Right ventricle myocardium inferior (tissue), 1 donor: ENCODE measurements around the gene EML1. TPM values are rescaled to one million over a fixed set of nuclear protein-coding genes. Genes with fewer than 3 reads are reported as not detected.

ENCODE experiments used
- ATAC-seq: fragments of 200-7000 bp; cut with Tn5 transposase; one replicate; pipeline ENCODE4 v1.9.1; 2020; ENCODE audit warnings: mild to moderate bottlenecking, moderate library complexity
- DNase-seq: peaks from one replicate; pipeline ENCODE4 v3.0.0; 2021; ENCODE audit errors: missing footprints
- intact Hi-C: fragments of 100-400 bp; cut with DNase I; formaldehyde crosslinking; loops from one replicate; pipeline ENCODE4 v1.11.0; 2022
- total RNA-seq: library from RNA; stranded (reverse); fragmentation: NEBNext Ultra II Directional; extraction: Animal tissue kit (Norgen Biotek cat#: 25700); gene quantifications from one replicate; pipeline ENCODE4 v1.2.1, GENCODE V29; 2021
- donor health status: DM: no; HTN: yes; CAD: no; lungs with severe emphysema.

EML1 gene
- total RNA-seq, 1 donor from 2014 or later, result 49.6 TPM

DNA sequence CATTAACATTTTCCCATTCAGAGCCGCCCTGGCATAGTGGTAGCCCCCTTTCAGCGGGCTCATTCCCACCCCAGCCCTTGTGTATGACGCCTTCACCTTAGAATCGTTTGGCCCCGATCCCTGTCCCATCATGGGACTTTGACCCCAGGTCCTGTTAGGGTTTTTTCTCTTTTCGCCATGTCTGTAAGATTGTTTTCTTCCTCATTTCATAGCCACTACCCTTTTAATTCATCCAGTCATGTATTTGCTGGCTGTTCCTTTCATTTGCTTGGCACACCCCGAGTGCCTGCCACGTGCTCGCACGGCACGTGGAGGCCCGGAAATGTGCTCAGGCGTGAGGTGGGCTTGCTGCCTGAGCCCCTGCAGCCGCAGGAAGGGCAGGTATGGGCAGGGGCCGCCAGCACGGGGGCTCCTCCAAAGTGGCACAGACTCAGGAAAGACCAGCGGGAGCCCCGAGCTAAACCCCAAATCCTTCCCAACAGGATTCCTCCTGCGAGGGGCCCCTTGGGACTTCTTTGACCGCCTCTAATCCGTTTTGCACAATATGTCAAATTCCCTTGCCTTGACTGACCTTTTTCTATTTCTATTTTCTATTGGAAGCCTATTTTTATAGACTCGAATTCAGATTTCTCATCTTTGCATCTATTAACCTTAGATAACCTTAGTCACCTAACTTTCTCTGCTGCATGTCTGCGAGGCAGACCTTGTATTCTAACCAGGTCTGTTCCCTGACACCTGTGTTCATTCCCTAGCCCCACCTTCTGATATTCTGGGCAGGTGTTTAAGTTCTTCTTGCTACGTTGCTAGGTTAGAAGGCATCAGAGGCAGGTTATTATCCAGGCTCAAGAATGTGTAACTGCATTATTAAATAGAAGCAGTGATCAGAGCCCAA, 114.8 kb downstream of the EML1 start:
- no peak for DNase-seq
- intact Hi-C loops, result no loop called here
- no peak for ATAC-seq

DNA sequence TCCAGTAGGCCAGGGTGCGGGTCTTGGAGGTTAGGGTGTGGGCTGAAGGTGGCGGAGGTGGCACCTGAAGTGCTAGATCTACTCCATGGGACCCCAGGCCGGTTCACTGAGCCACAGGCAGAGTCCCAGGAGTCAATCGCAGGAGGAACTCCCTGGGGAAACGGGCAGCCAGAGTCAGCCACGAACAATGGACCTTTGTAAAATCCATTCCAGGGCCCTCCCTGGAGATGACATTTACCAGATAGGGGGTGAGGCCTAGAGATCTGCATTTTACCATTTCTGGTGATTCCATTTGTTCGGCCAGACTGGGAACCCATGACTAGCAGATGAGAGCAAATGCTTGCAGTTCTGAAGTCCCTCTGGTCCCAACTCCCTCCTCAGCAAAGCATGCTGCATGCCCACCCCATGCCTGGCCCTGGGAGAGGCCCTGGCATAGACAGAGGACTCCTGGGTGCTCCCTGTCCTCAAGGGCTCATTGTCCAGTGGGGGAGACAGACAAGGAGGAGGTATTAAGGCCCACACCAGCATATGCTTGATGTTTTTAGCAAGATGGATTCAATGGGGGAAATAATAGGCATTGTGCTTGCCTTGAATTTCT, 115.5 kb downstream of the EML1 start:
- DNase-seq, result no peak
- intact Hi-C loops, result no loop called here
- ATAC-seq, result no peak

DNA sequence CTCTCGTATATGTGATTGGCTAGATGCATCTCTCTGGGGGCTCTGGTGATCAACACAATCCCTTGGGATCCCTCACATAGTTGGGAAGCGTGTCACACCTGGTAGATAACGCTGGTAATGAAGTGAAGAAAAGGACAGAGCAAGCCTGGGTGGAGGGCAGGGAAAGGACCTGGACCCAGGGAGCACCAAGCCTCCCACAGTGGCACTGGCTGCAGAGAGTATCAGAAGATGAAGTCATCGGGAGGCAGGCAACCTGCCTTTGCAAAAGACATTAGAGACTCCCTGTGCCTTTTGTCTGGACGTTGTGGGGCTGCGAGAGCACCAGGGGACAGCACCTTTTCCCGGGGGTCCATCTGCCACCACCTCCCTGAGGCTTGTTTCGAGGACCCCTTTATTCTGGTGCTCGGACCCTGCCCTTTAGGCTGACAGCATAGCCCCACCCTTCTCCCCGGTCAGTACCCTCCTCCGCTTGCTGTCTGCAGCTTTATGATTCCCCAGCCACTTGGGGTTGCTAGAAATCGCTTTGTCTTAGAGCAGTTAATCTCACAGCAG, 116.4 kb downstream of the EML1 start:
- DNase-seq (no peak), ATAC-seq (no peak)
- intact Hi-C loops, result no loop called here

DNA sequence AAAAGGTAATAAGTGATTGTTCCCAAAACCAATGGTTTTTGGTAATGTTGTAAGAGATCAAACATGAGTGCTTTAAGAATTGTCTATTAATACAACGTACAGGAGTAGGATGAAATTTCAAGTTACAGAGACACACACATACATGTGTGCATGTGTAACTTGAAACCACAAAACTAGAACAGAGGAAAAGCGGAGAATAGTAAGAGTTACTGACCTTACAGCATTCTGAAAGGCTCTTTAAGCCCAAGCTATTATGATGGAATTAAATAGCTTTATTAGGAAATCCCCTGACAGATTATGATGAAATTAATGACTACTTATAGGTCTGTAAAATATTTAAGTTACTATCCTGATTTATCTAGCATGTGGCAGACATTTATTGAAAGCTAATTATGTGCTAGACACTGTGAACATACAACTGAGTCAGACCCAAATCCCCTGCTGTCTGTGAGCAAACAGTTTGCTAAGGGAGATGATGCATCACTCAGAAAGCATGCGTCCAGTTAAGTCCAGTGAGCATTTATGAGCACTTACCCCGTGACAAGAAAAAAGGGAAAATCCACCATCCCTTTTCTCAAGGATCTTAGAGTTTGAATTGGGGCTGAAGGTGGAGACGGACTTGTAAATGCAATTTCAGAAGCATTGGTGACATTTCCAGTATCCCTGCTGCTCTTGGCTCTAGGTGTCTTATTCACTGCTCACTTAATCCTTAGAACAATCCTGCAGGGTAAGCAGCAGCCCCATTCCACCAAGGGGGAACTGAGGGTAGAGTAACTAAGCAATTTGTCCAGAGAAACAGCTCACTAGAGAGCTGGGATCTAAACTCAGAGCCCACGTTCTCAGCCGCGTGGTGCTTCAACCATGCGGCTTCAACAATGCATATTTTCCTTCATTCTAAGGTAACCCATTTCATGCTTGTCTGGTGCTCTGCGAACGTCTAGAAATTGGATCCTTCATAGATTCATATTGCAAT, 117.4 kb downstream of the EML1 start:
- ATAC-seq (no peak), DNase-seq (no peak)
- intact Hi-C loops, result no loop called here

DNA sequence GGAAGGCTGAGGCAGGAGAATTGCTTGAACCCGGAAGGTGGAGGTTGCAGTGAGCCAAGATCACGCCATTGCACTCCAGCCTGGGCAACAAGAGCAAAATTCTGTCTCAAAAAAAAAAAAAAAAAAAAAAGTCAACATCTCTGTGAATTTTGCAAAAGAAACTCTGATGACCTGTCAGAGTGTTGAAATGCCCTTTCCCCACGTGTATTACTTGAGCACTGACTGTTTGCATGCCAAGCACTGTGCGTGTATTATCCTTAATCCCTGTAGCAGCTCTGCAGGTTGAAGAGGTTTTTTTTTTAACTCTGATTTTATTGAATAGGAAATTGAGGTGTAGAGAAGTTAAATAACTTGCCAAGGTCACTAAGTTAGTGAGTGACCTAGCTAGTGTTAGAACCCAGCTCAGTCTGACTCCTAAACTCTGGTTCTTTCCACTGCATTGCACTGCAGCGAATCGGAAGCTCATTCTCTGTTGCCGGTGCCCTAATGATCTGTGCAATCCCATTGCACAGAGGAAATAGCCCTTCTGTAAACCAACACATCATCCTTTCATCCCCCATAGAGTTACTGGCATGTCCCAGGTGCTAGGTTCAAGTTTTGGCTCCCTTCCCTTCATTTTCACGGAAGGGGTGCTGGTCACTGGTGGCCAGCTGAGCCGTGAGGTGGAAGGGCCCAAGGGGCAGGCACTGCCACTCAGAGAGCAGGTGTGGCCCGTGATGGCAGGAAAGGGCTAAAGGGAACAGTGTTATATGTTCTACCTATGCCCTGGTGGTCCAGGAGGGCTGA, 122.3 kb downstream of the EML1 start:
- ATAC-seq, result no peak
- intact Hi-C loops, result no loop called here
- DNase-seq, result no peak

DNA sequence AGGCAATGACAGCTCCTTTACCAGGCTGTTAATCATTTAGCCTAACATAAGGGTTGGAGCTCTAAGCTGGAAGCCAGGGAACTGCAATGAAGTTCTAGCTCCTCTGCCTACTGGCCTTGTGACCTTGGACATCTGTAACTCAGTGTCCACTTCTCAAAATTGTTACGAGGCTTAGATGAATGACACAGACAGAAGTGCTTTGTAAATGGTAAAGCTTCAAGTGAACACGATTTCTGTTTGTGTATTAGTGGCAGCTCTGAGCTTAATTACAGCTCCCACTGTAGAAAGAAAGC, 122.8 kb downstream of the EML1 start:
- DNase-seq (no peak), ATAC-seq (no peak)
- intact Hi-C loops, result no loop called here

DNA sequence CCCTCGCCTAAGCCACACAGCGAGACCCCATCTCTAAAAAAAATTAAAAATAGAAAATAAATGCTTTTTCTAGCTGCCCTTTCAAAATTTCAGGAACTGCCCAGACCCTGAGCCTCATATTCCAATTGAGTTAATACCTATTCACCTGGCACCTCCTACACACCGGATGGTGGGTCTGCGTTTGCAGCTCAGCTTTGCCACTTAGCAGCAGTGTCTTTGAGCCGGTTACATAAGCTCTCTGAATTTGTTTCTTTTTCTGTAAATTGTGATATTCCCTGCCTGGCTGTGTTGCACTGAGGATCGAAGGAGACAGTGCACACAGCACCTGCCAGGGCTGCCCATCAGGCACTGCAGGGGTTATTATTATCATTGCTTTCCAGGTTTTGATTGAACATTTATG, 125.6 kb downstream of the EML1 start:
- intact Hi-C loops, result no loop called here
- no peak for DNase-seq
- no peak for ATAC-seq

DNA sequence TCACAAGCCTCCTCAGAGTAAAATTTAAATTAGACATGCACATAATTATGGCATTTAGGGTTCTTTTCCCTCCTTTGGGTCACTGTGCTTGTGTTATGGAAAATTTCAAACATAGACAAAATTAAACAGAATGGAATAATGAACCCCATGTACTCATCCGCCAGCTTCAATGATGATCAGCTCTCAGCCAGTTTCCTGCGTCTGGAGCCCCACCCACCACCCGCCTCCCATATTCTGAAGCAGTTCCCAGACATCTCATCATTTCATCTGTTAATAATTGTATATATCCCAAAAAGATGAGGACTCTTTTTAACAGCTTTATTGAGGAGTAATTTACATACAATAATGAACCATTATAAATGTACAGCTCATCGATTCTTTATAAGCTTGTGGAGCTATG, 128.2 kb downstream of the EML1 start:
- no peak for DNase-seq
- no peak for ATAC-seq
- intact Hi-C loops, result no loop called here

DNA sequence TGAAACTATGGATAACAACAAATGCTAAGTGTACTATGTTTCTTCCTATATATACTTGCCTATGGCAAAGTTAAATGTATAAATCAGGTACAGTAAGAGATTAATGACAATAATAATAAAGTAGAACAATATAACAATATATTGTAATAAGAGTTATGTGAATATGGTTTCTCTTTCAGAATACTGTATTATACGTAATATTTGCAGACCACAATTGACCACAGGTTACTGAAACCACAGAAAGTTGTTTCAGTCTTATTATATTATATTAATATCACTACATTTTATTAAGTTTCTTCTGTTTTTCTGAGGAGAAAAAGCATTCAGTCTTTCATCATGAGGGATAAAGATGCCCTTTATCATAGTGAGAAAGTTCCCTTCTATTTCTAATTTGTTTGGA, 131.2 kb downstream of the EML1 start:
- intact Hi-C loops, result no loop called here
- DNase-seq (no peak), ATAC-seq (no peak)

DNA sequence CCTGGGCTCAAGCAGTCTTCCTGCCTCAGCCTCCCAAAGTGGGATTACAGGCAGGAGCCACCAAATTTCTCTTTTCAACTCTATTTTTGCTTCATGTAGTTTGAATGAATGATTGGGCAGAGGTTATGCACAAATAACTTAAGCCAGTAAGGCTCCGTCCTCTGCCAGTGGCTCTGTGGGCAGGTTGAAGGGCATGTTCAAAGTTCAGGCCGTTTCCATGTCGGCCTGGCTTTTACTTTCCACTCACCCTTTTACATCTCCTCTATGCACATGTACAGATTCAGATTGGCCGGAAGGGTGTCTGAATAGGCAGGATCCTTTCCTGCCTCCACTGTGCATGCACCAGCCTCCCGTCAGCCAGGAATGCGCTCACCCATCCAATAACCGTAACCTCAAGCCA, 132.3 kb downstream of the EML1 start:
- DNase-seq, result no peak
- intact Hi-C loops, result no loop called here
- ATAC-seq, result no peak

DNA sequence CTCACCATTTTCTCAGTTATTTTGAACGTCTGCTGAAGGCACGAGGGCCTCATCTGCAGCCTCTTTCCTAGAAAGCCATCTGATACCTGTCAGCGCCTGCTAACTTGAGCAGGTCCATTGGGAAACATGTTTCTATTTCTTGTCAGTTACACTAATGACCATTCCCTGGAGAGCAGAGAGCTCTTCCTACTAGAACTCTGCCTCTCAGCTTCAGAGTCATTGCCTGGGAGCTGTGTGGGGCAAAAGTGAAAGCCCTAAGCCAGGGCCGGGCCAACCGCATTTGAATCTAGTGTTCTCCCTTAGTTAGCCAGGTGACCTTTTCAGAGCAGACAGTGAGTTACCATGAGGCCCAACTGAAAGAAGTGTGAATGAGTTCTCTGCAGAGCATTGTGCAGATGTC, 135.8 kb downstream of the EML1 start:
- ATAC-seq, result no peak
- DNase-seq, result no peak

DNA sequence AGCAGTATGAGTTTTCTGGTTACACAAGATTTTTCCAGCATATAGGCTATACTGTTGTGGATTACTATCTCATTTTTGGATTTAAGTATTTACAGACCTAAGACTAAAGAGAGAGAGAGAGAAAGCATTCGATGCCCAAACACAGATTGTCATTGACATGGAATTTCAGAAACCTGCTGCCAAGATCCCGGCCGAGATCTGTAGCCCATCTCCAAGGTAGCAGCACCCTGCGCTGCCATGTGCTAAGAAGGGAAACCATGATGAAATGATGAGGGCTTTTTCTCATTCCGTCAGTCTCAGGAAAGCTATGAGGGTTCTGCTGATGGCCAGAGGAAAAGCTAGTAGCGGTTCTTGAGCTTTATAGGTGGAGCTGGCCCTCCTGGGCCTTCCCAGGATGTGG, 136.4 kb downstream of the EML1 start:
- ATAC-seq, result no peak
- intact Hi-C loops, result no loop called here
- no peak for DNase-seq

More for the DNA sequence above, 135.8 kb downstream of the EML1 start:
- intact Hi-C loops, result no loop called here

DNA sequence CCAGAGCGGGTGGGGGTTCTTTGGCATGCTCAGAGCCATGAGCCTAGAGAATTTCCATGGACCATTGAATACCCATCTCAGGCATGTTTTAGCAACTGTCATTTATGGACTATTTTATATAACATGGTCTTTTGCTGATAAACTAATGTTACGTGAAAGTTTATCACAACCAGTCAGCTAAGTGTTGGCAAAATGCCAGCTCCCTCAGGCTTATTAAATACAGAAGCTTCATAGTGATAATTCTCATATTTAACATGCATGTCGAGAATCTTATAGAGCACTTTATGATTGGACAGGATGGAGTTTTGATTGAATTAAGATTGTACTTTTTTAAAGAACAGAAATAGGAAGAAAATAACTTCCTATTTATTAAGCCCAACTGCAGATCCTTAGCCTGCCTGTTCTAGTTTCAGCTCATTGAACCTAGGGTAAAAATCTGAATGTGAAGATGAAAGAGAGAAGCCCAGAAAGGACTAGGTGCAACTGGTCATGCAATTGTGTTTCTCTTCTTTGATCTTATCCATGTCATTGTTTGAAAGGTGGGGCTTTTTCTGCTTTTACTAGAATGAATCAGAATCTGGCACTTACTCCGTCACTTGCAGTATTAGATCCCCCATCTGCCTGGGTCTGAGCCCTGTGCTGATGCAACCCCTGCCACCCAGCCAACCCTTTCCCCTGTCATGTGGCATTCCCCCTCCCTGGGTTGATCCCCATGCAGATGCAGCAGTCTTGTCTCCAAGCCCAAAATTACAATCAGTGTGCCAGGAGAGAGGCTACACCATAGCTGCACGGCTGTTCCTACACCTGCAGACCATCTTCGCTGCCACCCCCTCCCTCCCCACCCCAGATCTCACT, 137.4 kb downstream of the EML1 start:
- ATAC-seq (no peak), DNase-seq (no peak)
- intact Hi-C loops, result no loop called here

DNA sequence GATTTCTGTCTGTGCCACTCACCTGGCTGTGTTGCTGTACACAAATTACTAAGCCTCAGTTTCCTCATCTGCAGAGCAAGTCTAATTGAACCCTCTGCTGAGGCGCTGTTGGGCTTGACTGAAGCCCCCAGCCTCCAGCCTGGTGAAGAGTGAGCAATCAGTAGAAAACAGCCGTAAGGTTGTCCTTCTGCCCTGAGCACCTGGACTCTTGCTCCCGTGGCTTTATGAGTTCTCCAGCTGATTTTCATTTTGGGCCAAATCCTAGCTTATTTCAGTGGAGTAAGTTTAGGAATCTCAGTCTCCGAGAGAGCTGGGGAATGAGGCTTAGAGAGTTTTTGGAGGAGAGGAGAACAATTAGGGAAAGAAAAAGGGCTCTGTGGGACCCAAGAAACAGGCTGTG, 138.1 kb downstream of the EML1 start:
- intact Hi-C loops, result no loop called here
- DNase-seq (no peak), ATAC-seq (no peak)

DNA sequence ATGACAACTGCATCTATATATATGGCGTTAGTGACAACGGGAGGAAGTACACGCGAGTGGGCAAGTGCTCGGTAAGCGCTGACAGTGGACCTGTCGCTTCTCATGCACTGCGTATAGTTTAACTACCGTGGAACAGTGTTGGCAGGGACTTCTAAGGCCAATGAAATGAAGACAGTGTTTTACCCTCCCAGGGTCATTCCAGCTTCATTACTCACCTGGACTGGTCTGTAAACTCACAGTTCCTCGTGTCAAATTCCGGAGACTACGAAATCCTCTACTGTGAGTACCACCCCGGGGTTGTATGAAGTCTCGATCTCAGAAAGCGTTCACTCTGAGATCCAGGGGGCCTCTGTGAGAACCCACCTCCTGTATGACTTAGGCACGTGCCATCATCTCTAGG, 142.8 kb downstream of the EML1 start:
- DNase-seq (no peak), ATAC-seq (no peak)
- intact Hi-C loops, result no loop called here

DNA sequence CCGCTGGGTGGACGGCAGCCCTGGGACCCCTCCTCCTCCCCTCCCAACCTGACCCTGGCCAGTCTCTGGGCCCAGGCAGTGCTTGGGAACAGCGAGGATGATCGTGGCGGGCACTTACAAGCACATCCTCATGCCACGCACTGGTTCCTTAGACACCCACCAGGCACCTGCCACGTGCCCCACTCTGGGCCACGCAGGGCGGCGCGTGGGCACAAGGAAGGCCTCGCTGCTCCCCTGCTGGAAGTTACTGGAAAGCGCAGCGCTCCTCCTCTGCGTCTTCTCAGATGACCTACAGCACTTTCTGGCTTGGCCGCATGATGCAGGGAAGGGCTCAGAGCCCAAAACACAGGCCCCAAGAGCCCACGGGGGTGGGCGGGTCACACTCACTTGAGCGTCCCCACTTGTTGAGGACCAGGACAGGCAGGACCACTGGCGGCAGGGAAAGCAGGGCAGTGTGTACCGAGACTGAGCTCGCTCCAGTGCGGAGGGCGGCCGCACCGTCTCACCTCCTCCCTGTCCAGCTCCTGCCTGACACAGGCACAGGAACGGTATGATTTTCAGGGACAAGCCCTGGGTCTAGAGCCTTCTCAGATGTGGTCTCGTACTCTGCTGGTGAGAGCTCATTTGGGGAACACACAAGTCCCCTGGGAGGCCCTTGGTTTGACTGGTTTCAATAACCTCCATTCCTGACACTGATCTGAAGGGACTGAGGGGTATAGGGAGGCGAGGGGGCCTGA, 143.7 kb downstream of the EML1 start:
- DNase-seq (no peak), ATAC-seq (no peak)
- intact Hi-C loops, result no loop called here
